Measurements from ENCODE around the gene RASSF3.

Gene RASSF3

DNA sequence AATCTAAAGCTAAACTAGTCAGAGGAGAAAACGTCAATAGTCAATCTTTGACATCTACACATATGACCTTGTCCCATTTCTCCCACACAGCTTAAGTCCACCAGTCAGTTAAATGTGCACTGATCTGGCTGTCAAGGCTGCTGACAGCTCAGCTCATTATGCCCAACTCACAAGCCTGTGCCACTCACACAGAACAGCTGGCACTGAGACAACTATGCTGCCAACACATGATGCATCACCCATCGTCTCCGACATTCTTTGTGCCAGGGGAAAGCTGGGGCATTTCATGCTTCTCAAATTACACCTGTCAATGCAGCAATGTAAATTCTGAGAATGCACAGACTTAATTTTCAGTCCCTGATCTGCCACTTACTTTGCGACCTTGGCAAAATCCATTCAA, 123.6 kb downstream of the RASSF3 start:
- no peak for DNase-seq (ENCODE audit: low spot score)
- no peak for TF ChIP-seq CTCF (IDR thresholded peaks at IDR 0.05; ENCODE audit: extremely low read depth, missing control alignments)

DNA sequence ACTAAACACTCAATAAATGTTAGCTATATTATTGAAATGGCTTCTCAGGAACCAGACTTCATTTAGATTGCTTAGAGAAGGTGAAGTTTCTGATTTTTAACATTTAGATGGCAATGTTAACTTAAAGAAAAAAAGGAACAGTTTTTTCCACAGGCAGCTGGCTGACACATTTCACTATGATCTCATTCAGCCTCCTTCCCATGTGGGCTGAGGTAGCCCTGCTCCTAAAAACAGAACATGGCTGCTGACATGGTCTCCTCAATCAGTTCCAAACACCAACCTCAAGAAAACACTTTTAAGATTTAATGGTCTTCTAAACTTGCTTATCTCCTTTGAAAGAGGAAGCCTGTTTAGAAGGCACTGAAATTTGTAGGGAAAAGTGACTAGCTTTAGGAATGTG, 125.1 kb downstream of the RASSF3 start:
- TF ChIP-seq CTCF (IDR thresholded peaks at IDR 0.05; ENCODE audit: extremely low read depth, missing control alignments): no peak

DNA sequence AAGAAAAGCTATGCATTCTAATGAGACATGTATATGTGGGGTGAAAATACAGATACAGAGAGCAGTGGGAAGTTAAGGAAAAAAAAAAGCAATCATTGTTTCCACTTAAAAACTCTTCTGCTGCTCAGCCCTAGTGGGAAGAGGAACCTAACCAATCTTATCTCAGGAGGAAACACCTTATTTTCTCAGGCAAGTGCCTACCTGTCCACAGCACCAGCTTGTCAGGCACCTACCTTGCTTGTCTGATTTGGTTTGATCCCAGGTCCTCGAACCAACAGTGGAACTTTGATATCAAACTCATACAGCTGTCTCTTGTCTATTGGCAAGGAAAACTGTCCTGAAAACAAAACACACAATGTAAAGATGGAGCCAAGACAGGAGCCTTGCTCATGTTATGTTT, 126.5 kb downstream of the RASSF3 start:
- no peak for DNase-seq (ENCODE audit: low spot score)
- no peak for TF ChIP-seq CTCF (IDR thresholded peaks at IDR 0.05; ENCODE audit: extremely low read depth, missing control alignments)

More for the DNA sequence above, 125.1 kb downstream of the RASSF3 start:
- DNase-seq (ENCODE audit: low spot score): no peak

DNA sequence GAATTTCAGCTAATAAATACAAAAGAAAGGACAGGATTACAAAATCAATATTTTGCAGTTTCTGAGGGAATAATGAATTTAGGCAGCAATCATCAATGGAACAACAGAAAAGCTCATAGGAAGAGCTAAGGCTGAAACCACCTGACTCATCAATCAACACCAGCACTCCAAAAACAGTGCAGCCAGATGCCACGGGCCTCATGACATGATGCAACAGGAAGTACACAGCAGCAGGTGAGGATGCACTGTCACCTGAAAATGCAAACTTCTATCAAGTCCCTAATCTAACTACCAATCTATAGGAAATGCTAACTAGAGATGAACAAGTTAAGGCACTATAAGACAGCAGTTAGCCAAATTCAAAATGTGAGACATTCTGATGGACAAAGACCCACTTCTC, 127.2 kb downstream of the RASSF3 start:
- no peak for TF ChIP-seq CTCF (IDR thresholded peaks at IDR 0.05; ENCODE audit: extremely low read depth, missing control alignments)
- no peak for DNase-seq (ENCODE audit: low spot score)

GRCh38 chr12:64739778-64740177, 129.5 kb downstream of the RASSF3 start:
- TF ChIP-seq CTCF (IDR thresholded peaks at IDR 0.05; ENCODE audit: extremely low read depth, missing control alignments): no peak
- no peak for DNase-seq (ENCODE audit: low spot score)

DNA sequence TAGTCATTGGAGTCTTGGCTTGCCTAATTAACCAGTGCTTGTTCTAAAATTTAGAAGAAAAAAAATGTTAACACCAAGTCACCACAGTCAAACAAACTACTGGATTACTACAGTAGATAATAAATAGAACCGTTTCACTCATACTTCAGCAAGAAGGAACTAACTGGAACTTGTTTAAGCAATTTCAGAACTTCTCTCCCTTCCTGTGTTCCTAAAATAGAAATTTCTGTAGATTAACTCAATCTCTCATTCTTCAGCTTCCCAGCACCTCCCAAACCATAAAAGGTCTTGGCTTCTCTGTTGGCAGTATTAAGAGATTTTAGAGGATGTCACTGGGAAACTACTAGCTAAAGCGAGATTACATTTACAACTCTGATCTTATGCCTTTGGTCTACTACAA, 130.4 kb downstream of the RASSF3 start:
- no peak for DNase-seq (ENCODE audit: low spot score)
- no peak for TF ChIP-seq CTCF (IDR thresholded peaks at IDR 0.05; ENCODE audit: extremely low read depth, missing control alignments)

- TF ChIP-seq CTCF (IDR thresholded peaks at IDR 0.05; ENCODE audit: extremely low read depth, missing control alignments): no peak
- no peak for DNase-seq (ENCODE audit: low spot score)
These were observed 132.1 kb downstream of the RASSF3 start for GRCh38 chr12:64742416-64742815.

Data from GM20000 (cell line).